ENCODE results near the gene KRTAP5-3. TPM values are rescaled to one million over a fixed set of nuclear protein-coding genes. Genes with fewer than 3 reads are reported as not detected.
A peak's percentile ranks its signal among the peaks of the same experiment; 100 is the strongest.
"Not testable (repeated sequence)": the region's sequence is repeated elsewhere in the genome, so short reads cannot be mapped to it uniquely, and the experiment has no call there.

The KRTAP5-3 gene
- total and polyA plus RNA-seq, 2 of the 13 experiments (the other 11 are each of a cell fraction or from before 2014, with no cell fraction given), result not detected

GRCh38 chr11:1598816-1599215, 9.4 kb downstream of the KRTAP5-3 start:
- no peak overlapping the region for H2AFZ ChIP-seq (ENCODE audit: low read length)
- no peak for DNase-seq (ENCODE audit: low spot score)
- ChIA-PET POLR2A (no interaction called here), CTCF (ENCODE audit: low intra/inter-chr PET ratio, low total read pairs) (no interaction called here)
- H3K4me2 ChIP-seq (ENCODE audit: low read depth, low read length), result no peak overlapping the region
- no peak overlapping the region for H3K9ac ChIP-seq (ENCODE audit: insufficient read depth, low read depth, low read length)
- H3K36me3 ChIP-seq (replicated peaks in 1 of 2; ENCODE audit: control insufficient read depth in 1 of 2, insufficient read depth in 2 of 2, low read length in 2 of 2), result no peaks in the 10 kb centered on the region
- no peaks in the 10 kb centered on the region for H4K20me1 ChIP-seq (ENCODE audit: insufficient read depth, low read length)
- BruUV-seq (replicated peaks), result no TSS peak
- intact Hi-C loops (cut with micrococcal nuclease; ENCODE audit: unreplicated experiment) (no loop called here), in situ Hi-C loops (cut with HindIII; ENCODE audit: extremely low pct_ligation_motif_present, low pct_unique_long_range_greater_than_20kb) (no loop called here)
- no peak for FAIRE-seq
- ATAC-seq, result no peak
- no peaks in the 10 kb centered on the region for H3K79me2 ChIP-seq (ENCODE audit: insufficient read depth, low read length)
- H3K9me3 ChIP-seq (ENCODE audit: low read length), result no peaks in the 10 kb centered on the region
- WGBS (ENCODE audit: low lambda C conversion rate), result 29% methylated on average over 5 of the region's 6 CpGs
- no peak for TF ChIP-seq ZNF335 (CRISPR knock-in tag; IDR thresholded peaks at IDR 0.05)
- H3K4me3 ChIP-seq (replicated peaks in 1 of 3; ENCODE audit: insufficient read depth in 1 of 3, low read depth in 2 of 3, low read length in 3 of 3), result no peak overlapping the region
- peaks cover 11% of the 10 kb centered on the region for H3K4me1 ChIP-seq (ENCODE audit: insufficient read depth, low read length)
- no peak overlapping the region for H3K27ac ChIP-seq (ENCODE audit: extremely low read length, insufficient read depth, low read length)
- H3K27me3 ChIP-seq (ENCODE audit: control insufficient read depth in 1 of 2, insufficient read depth in 2 of 2, low read length in 2 of 2), result peaks cover 0 to 18% of the 10 kb centered on the region in 2 experiments; a peak in 3 of 5 replicates

- H3K79me2 ChIP-seq (ENCODE audit: insufficient read depth, low read length); H3K4me3 ChIP-seq (replicated peaks in 1 of 3; ENCODE audit: insufficient read depth in 1 of 3, low read depth in 2 of 3, low read length in 3 of 3); FAIRE-seq; ATAC-seq; intact Hi-C loops (cut with micrococcal nuclease; ENCODE audit: unreplicated experiment); H2AFZ ChIP-seq (ENCODE audit: low read length); DNase-seq (ENCODE audit: low spot score); CTCF ChIA-PET (ENCODE audit: low intra/inter-chr PET ratio, low total read pairs); POLR2A ChIA-PET; H3K4me2 ChIP-seq (ENCODE audit: low read depth, low read length); in situ Hi-C loops (cut with HindIII; ENCODE audit: extremely low pct_ligation_motif_present, low pct_unique_long_range_greater_than_20kb); H3K36me3 ChIP-seq (replicated peaks in 1 of 2; ENCODE audit: control insufficient read depth in 1 of 2, insufficient read depth in 2 of 2, low read length in 2 of 2); H3K9ac ChIP-seq (ENCODE audit: insufficient read depth, low read depth, low read length); H3K9me3 ChIP-seq (ENCODE audit: low read length); H3K27ac ChIP-seq (ENCODE audit: extremely low read length, insufficient read depth, low read length); BruUV-seq (replicated peaks); H4K20me1 ChIP-seq (ENCODE audit: insufficient read depth, low read length): not testable (repeated sequence)
- Histone ChIP-seq H3K4me1 (ENCODE audit: insufficient read depth, low read length) (peaks cover 11% of the 10 kb centered on the region), H3K27me3 (ENCODE audit: control insufficient read depth in 1 of 2, insufficient read depth in 2 of 2, low read length in 2 of 2) (peaks cover 0 to 21% of the 10 kb centered on the region in 2 experiments; a peak in 3 of 5 replicates)
- peak; percentile 91 for TF ChIP-seq MNT (IDR thresholded peaks at IDR 0.05)
- WGBS (ENCODE audit: low lambda C conversion rate), result 6% methylated on average over 3 of the region's 3 CpGs
These were observed 9.9 kb downstream of the KRTAP5-3 start for GRCh38 chr11:1598406-1598805.
